Activated CD4-positive, alpha-beta memory T cell treated with anti-CD3 and anti-CD28 coated beads for 36 hours (primary cell): ENCODE data around the gene RNU1-3. TPM values are rescaled to one million over a fixed set of nuclear protein-coding genes. Genes with fewer than 3 reads are reported as not detected.
A peak's percentile ranks its signal among the peaks of the same experiment; 100 is the strongest.
"Not testable (repeated sequence)": the region's sequence is repeated elsewhere in the genome, so short reads cannot be mapped to it uniquely, and the experiment has no call there.

Experiments used
- CTCF ChIA-PET: fragments of 350-600 bp; sonication (Branson Sonifier 250); formaldehyde crosslinking; loops from one replicate; lab custom pipeline; 2021; ENCODE audit warnings: antibody characterized with exemption, inconsistent platforms; lab: Charles Lee
- POLR2A ChIA-PET: fragments of 350-600 bp; sonication (Branson Sonifier 250); formaldehyde crosslinking; loops from one replicate; lab custom pipeline; 2021; ENCODE audit warnings: antibody characterized with exemption; lab: Charles Lee
- DNase-seq: peaks from one replicate; pipeline ENCODE4 v3.0.0-alpha.2; 2020
- H3K27ac Mint-ChIP-seq: one replicate; pipeline ENCODE4 v1.8.0; 2021; ENCODE audit warnings: mixed read lengths
- H3K27me3 Mint-ChIP-seq: one replicate; pipeline ENCODE4 v1.8.0; 2021; ENCODE audit warnings: mixed read lengths
- H3K36me3 Mint-ChIP-seq: one replicate; pipeline ENCODE4 v1.8.0; 2021; ENCODE audit warnings: mixed read lengths
- H3K4me1 Mint-ChIP-seq: one replicate; pipeline ENCODE4 v1.8.0; 2021; ENCODE audit warnings: low read depth, mixed read lengths
- H3K4me3 Mint-ChIP-seq: one replicate; pipeline ENCODE4 v1.8.0; 2021; ENCODE audit warnings: mild to moderate bottlenecking, mixed read lengths
- H3K9me3 Mint-ChIP-seq: one replicate; pipeline ENCODE4 v1.8.0; 2021; ENCODE audit warnings: mixed read lengths
- intact Hi-C: fragments of 100-400 bp; cut with micrococcal nuclease; formaldehyde crosslinking; loops from one replicate; pipeline ENCODE4 v1.15.1; 2023
- total RNA-seq, 2 experiments: library from RNA; stranded (reverse); gene quantifications; one replicate each; pipeline ENCODE4 v1.2.3, GENCODE V29; 2021

Gene RNU1-3
- total RNA-seq, 2 experiments from 2014 or later = 1,390 to 1,409 TPM

DNA sequence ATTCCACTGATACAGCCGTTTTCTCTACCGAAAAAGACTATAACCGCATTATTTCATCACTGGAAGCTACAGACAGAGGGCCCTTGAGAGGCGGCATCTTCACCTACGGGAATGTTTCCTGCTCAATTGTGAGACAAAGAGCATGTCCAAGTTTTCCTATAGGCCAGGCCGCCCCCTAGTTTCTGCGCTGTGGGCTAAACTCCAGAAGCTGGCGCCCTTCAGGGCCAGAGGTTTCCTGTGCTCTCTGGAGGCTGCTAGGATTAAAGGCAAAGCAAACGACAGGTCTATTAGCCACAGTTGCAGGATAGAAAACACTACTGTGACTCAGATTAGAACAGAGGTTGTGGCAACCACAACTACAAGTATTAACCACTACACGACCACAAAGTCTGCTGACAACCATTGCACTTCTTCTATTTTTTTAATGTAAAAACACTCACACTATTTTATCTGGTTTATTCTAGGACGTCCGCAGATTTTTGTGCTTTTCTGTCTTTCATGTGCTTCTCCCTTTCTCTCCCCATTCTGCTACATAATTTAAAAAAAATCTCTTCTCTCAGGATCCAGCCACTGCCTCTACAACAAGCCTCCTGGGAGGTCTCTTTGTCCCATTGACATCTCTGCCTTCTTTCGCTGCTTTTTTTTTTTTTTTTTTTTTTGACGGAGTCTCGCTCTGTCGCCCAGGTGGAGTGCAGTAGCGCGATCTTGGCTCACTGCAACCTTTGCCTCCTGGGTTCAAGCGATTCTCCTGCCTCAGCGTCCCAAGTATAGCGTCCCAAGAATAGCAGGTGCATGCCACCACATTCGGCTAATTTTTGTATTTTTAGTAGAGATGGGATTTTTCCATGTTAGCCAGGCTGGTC is 10.1 kb upstream of the RNU1-3 start:
- peaks cover 25% of the 10 kb centered on the region for H3K27me3 Mint-ChIP-seq
- H3K9me3 Mint-ChIP-seq, intact Hi-C loops, CTCF ChIA-PET, POLR2A ChIA-PET, H3K36me3 Mint-ChIP-seq: not testable (repeated sequence)
- peak; percentile 46 for DNase-seq
- H3K4me3 Mint-ChIP-seq = peak overlapping the region; percentile 8
- peak overlapping the region; percentile 45 for H3K27ac Mint-ChIP-seq
- H3K4me1 Mint-ChIP-seq = peaks cover 24% of the 10 kb centered on the region

DNA sequence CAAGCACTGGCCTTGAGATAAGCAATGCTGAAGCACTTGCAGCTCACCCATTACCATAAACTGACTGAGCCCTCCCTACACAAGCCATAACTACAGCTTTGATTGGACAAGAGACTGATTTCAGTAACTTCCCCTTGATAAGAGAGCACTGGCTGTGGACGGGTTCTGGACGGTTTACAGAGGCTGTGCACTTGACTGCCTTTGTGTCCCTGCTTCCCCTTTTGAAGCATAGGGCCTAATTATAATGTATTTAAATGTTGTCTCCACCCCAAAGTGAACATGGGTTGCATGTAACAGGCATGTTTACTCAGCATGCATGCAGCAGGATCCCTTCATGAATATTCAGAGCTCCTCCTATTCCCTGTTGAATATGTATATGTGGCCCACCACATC is 8.4 kb upstream of the RNU1-3 start:
- Mint-ChIP-seq H3K4me1 (peaks cover 24% of the 10 kb centered on the region), H3K27me3 (peaks cover 23% of the 10 kb centered on the region)
- H3K27ac Mint-ChIP-seq, POLR2A ChIA-PET, H3K36me3 Mint-ChIP-seq, H3K4me3 Mint-ChIP-seq, H3K9me3 Mint-ChIP-seq, intact Hi-C loops, CTCF ChIA-PET, DNase-seq: not testable (repeated sequence)

DNA sequence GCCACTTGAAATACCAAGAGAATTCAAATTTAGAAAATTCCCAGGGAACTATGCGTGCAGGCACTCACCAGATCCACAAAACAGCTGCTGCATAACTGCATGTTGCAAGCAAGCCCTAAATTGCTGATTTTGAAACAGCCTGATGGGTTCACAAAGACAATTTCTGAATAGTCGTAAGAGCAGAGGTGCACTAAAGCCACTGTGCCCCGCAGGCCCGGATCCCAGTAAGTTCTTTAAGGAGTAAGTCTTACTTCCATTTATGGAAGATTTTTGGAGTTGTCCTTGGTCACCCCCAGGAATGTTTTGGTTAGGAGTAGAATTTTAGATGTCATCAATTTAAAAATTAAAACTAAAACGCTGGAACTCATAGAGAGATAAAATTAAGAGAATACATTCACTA is 7.2 kb upstream of the RNU1-3 start:
- H3K27ac Mint-ChIP-seq, H3K4me3 Mint-ChIP-seq, intact Hi-C loops, POLR2A ChIA-PET, H3K36me3 Mint-ChIP-seq, DNase-seq, H3K9me3 Mint-ChIP-seq, CTCF ChIA-PET: not testable (repeated sequence)
- Mint-ChIP-seq H3K27me3 (peaks cover 14% of the 10 kb centered on the region), H3K4me1 (peaks cover 24% of the 10 kb centered on the region)

DNA sequence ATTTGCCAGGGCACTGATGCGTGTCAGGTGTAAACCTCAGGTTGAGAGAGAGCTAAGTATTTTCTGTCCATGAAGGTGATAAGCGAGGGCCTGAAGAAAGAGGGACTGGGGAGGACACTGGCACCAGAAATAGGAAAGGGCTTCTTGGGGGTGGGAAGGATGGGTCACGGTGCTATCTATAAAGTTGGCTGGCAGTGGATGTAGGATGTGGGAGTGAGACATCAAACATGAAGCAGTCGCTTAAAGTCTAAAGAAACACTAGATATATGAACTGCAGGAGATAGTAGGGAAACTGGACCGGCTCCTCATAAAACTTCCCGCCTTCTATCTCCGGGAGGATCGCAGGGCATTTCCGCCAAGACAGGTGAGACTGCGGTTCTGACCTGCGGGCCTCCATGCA is 912 bp downstream of the RNU1-3 start:
- H3K4me3 Mint-ChIP-seq, intact Hi-C loops, CTCF ChIA-PET, POLR2A ChIA-PET, H3K27me3 Mint-ChIP-seq, H3K36me3 Mint-ChIP-seq, H3K27ac Mint-ChIP-seq, H3K9me3 Mint-ChIP-seq, DNase-seq, H3K4me1 Mint-ChIP-seq: not testable (repeated sequence)

DNA sequence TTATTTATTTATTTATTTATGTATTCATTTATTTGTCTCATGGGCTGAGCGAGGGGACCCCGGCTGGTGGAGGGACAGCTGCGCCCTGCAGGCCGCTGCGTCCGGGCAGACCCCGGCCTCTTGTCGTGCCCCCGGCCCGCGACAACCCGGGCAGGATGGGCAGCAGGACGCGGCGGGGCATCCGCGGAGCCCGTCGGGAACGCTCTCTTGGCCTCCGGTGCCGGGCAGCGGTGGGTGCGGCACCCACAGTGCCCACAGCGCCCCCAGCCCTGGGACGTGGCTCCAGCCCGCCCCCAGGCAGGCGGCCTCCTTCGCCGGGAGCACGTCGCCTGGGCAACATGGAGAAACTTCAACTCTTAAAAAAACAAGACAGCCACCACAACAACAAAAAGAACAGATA is 8.5 kb downstream of the RNU1-3 start:
- H3K36me3 Mint-ChIP-seq, H3K27me3 Mint-ChIP-seq, H3K27ac Mint-ChIP-seq, H3K4me1 Mint-ChIP-seq, intact Hi-C loops, H3K9me3 Mint-ChIP-seq, POLR2A ChIA-PET, CTCF ChIA-PET, H3K4me3 Mint-ChIP-seq, DNase-seq: not testable (repeated sequence)

DNA sequence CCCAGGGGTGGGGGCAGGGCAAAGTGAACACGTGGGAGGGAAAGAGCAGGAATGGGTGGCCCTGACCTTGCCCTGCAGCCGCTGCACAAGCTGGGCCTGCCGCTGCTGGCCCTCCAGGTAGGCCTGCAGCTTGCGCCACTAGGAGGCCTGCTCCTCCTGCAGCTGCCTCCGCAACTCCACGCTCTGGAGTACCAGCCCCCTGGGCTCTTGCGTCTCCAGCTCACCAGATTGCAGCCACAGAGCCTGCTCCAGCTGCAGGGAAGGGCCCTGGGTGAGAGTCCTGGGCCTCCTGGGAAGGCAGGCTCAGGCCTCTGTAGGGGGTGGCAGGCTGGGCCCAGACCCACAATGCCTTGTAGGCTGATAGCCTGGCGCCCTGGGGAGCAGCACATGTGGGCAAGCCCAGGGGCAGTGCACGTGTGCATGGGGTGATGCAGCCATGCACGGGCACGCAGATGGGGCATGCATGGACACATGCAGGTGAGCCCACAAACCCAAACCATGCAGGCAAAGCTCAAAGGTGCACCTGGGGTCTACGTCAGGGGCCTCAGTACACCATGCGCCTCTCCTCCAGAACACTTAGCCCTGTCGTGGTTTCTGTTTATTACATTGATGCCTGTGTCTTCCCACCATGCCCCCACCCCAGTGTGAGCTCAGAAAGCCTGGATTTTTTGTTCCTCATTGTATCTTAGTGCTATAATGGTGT is 9.6 kb downstream of the RNU1-3 start:
- POLR2A ChIA-PET, CTCF ChIA-PET, H3K36me3 Mint-ChIP-seq, H3K27me3 Mint-ChIP-seq, H3K4me3 Mint-ChIP-seq, H3K9me3 Mint-ChIP-seq, DNase-seq, H3K27ac Mint-ChIP-seq, intact Hi-C loops, H3K4me1 Mint-ChIP-seq: not testable (repeated sequence)

DNA sequence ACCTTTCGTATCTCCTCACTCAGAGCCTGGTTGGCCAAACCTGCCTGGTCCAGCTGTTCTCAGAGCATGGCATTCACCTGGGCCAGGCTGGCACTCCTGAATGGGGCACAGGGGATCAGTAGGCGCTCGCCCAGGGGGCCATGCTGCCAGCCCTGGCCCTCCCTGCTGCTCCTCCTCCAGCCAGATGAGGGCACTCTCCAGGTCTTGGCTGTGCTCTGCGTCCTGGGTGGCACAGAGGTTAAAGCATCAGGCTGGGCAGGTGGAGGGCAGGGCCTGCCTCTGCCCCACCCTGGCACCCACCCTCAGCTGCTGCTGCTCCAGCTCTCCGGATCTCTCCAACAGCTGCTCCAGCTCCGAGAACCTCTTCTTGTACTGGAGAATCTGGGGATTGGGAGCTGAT is 10.2 kb downstream of the RNU1-3 start:
- H3K27ac Mint-ChIP-seq, H3K4me3 Mint-ChIP-seq, POLR2A ChIA-PET, intact Hi-C loops, DNase-seq, H3K27me3 Mint-ChIP-seq, H3K9me3 Mint-ChIP-seq, H3K36me3 Mint-ChIP-seq, H3K4me1 Mint-ChIP-seq, CTCF ChIA-PET: not testable (repeated sequence)

DNA sequence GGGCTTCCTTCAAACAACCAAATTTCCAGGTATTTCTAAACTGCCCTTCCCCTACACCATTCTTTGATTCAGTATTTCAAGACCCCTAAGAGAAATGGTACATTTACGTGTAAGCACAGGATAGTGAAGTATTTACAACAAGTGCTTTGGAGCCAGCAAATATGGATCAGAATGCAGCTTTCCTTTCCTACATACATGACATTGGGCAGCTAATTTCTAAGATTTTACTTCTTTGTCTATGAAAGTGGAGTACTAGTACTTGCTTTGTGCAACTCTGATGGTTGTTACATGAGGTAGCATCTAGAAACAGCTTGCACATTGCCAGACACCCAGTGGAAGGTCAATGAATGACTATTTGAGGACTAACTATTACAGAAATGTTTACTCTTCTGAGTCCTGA is 15.2 kb downstream of the RNU1-3 start:
- CTCF ChIA-PET = not testable (repeated sequence)

DNA sequence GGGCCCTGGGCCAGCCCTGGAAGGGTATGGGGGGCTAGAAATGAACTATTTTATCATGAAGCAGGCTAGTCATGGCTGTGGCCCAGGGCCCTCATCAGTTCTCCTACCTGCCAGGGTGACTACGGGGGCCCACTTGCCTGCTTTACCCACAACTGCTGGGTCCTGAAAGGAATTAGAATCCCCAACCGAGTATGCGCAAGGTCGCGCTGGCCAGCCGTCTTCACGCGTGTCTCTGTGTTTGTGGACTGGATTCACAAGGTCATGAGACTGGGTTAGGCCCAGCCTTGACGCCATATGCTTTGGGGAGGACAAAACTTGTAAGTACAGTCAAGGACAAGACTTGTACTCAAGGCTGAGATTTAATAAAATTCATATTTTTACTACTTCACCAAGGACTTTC is 16.8 kb downstream of the RNU1-3 start:
- H3K36me3 Mint-ChIP-seq, CTCF ChIA-PET, H3K27ac Mint-ChIP-seq, H3K4me1 Mint-ChIP-seq, H3K9me3 Mint-ChIP-seq, DNase-seq, H3K4me3 Mint-ChIP-seq, POLR2A ChIA-PET, intact Hi-C loops, H3K27me3 Mint-ChIP-seq: not testable (repeated sequence)

More for the DNA sequence above, 15.2 kb downstream of the RNU1-3 start:
- POLR2A ChIA-PET, H3K9me3 Mint-ChIP-seq, H3K27ac Mint-ChIP-seq, H3K4me1 Mint-ChIP-seq, H3K36me3 Mint-ChIP-seq, H3K4me3 Mint-ChIP-seq, intact Hi-C loops, H3K27me3 Mint-ChIP-seq: not testable (repeated sequence)
- DNase-seq = peak; percentile 9

DNA sequence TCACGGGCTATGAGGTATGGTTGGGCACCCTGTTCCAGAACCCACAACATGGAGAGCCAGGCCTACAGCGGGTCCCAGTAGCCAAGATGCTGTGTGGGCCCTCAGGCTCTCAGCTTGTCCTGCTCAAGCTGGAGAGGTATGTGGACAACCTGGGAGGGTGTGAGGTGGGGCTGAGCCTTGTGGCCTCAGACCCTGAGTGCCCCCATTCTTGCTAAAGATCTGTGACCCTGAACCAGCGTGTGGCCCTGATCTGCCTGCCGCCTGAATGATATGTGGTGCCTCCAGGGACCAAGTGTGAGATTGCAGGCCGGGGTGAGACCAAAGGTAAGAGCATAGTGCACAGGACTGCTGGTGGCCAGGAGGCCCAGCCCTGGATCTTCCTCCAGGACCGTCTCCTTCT is 17.4 kb downstream of the RNU1-3 start:
- H3K4me1 Mint-ChIP-seq, CTCF ChIA-PET, H3K27ac Mint-ChIP-seq, H3K4me3 Mint-ChIP-seq, H3K27me3 Mint-ChIP-seq, POLR2A ChIA-PET, H3K36me3 Mint-ChIP-seq, intact Hi-C loops, H3K9me3 Mint-ChIP-seq: not testable (repeated sequence)
- peak; percentile 8 for DNase-seq

DNA sequence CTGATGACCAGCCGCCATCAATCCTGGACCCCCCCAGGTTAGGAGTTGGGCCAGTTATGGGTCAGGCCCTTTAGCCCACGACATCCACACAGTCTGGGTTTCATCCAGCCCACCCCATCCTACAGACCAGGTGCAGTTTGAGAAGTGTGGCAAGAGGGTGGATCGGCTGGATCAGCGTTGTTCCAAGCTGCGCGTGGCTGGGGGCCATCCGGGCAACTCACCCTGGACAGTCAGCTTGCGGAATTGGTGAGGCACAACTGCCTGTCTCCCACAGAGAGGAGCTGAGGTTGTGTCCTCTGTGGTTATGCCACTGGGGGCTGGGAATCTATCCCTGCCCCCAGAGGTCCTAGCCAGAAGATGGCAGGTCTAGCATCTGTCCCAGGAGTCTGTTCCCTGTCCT is 18.0 kb downstream of the RNU1-3 start:
- H3K27ac Mint-ChIP-seq, H3K4me1 Mint-ChIP-seq, CTCF ChIA-PET, H3K27me3 Mint-ChIP-seq, DNase-seq, intact Hi-C loops, POLR2A ChIA-PET, H3K4me3 Mint-ChIP-seq, H3K36me3 Mint-ChIP-seq, H3K9me3 Mint-ChIP-seq: not testable (repeated sequence)

DNA sequence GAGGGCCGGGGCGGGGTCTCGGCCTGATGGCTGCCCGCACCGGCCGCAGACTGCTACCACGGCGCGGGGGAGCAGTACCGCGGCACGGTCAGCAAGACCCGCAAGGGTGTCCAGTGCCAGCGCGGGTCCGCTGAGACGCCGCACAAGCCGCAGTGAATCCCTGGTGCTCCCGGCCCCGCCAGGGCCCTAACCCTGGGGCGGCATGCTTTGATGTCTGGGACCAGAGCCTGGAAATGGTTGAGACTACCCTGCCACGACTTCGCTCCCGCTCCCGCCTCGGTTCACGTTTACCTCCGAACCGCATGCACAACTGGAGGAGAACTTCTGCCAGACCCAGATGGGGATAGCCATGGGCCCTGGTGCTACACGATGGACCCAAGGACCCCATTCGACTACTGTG is 18.5 kb downstream of the RNU1-3 start:
- intact Hi-C loops, CTCF ChIA-PET, H3K9me3 Mint-ChIP-seq, H3K4me3 Mint-ChIP-seq, H3K4me1 Mint-ChIP-seq, H3K27ac Mint-ChIP-seq, DNase-seq, H3K36me3 Mint-ChIP-seq, H3K27me3 Mint-ChIP-seq, POLR2A ChIA-PET: not testable (repeated sequence)
